K562 treated with DMSO at 1 percent for 4 hours (cell line): ENCODE results near the gene ABHD16B. TPM values are rescaled to one million over a fixed set of nuclear protein-coding genes. Genes with fewer than 3 reads are reported as not detected.

Experiments
- total RNA-seq: library from RNA; unstranded; fragments of 300-600 nt; gene quantifications from 2 replicates; pipeline ENCODE4 v1.2.3, GENCODE V29; 2022; ENCODE audit not compliant: insufficient read depth

ABHD16B gene
- 4.8 and 6.2 TPM in 2 replicates for total RNA-seq

DNA sequence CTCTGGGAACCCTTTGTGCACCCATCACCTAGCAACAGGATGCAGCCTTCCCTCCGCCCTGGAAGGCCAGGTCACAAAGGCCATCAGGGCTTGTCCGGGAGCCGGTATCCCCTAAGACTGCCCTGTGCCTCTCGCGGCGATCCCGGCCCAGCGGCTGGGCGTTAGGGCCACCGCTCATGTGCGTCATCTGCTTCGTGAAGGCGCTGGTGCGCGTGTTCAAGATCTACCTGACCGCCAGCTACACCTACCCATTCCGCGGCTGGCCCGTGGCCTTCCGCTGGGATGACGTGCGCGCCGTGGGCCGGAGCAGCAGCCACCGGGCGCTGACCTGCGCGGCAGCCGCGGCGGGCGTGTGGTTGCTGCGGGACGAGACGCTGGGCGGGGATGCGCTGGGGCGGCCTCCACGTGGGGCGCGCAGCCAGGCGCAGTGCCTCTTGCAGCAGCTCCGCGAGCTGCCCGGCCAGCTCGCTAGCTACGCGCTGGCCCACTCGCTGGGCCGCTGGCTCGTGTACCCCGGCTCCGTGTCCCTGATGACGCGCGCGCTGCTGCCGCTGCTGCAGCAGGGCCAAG lies at the start of gene ABHD16B:
TSS of gene ABHD16B (plus strand) at position 134 of the 570 bp plus-strand sequence. CDS start at position 177, 43 bp downstream.

DNA sequence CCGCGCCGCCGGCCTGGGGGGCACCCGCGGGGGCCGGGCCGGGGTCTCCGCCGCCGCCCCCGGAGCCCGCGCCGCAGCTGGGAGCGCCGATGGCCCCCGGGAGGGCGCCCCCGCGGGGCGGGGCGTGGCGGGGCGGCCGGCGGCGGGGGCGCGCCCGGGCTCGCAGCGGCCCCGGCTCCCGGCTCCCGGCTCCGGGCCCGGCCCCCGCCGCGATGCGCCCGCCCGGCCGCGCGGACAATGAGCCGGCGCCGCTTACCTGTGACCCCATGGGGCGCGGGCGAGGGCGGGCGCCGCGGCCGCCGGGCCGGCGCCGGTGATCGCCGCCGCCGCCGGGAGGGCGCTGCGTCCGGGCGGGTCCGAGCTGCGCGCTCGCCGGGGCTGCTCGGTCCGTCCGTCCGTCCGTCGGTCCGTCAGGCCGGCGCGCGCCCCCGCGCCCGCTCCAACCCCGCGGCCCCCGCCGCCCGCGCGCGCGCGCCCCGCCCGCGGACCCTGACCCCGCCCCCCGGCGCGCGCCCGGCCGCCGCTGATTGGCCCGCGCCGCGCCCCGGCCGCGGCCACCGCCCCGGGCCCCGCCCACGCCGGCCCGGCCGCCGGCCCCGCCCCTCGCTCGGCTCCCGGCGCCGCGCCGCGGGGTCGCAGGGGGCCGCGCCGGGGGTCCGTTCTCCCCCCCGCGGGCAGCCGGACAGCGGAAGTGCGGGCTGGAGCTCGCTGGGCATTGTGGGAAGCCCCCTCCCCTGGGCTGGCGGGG lies 30.3 kb upstream of the ABHD16B start, which contains the start of gene ZBTB46:
TSS of gene ZBTB46 (minus strand) at position 424 of the 748 bp plus-strand sequence. CDS start 40,507 bp downstream, outside the sequence.

DNA sequence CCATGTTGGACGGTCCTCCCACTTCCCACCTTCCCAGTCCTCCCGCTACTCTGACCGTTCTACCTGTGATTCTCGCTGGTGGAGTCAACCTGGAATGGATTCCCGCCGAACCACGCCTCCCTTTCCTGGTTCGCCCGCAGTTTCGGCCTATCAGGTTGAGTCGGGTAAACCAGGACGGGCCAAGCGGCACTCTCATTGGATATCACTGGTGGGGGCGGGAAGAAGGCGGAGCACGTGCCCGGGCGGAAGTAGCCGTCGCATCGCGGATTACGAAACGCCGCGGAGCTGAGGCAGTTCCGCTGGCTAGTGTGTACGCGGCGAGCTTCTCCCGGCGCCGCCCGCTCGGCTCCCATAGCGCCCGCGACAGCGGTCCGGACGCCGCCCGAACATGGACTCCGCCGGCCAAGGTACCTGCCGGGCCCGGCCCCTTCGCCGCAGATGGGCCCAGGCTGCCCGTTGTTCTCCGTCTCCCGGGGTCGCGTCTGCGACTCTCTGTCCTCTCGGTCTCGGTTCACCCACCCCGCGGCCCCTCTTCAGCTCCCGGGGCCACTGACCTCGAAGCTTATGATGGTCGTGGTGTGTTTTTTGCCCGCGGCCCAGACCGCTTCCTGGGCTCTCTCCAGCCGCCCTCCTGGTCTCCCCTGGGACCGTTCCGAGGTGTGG lies 3.8 kb downstream of the ABHD16B start, which contains the start of gene TPD52L2:
TSS of gene TPD52L2 (plus strand) at position 293 of the 663 bp plus-strand sequence. CDS start at position 389, 96 bp downstream.

DNA sequence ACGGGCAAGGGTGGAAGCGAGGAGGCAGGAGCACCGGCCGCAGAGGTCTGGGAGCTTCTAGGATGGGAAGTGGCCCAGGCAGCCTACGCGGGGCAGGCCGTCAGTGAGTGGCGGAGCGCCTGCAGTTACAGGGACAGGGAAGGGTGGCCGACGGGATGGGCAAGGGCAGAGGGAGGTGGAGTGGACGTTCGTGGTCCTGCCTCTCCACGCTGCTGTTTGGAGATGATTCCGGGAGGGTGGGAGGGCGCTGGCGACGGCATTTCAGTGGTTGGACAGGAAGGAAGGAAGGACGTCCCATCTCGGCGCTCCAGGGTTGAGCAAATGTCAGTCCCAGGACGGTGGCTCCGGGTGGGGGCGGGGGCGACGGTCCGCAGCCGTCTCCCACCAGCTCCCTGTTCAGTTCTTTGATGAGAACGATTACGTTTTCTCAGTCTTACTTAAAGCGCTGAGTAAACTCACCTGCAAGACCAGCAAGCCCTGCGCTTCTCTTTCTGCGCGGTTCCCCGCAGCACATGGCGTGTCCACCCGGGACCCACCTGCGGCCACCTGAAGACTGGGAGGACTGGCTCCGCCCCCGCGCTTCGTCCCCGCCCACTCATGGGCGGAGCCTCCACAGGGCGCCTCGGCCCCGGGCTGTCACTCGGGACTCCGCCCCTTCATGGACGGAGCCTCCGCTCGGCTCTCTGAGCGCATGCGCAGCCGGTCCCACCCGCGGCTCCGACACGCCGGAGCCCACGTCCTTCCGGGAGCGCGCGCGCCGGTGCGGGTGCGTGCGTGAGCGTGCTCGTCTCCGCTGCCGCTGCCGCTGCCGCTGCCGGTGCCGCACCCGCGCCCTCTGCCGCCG lies 33.3 kb downstream of the ABHD16B start, which contains the start of gene DNAJC5:
TSS of gene DNAJC5 (plus strand) at position 769 of the 844 bp plus-strand sequence. CDS start 33,220 bp downstream, outside the sequence.

Other genes starting within 250 kb of the ABHD16B start
- 9.0 and 9.1 TPM in 2 replicates for gene GMEB2, start 234.4 kb upstream of the ABHD16B start, total RNA-seq
- 12.4 and 14.0 TPM in 2 replicates for gene STMN3, start 208.1 kb upstream of the ABHD16B start, total RNA-seq
- gene RTEL1, start 203.2 kb upstream of the ABHD16B start, total RNA-seq: 8.6 TPM in 2 replicates
- gene TNFRSF6B, start 164.8 kb upstream of the ABHD16B start, total RNA-seq: 1.6 and 2.7 TPM in 2 replicates
- gene ARFRP1, start 153.5 kb upstream of the ABHD16B start, total RNA-seq: 25.5 and 28.4 TPM in 2 replicates
- gene ZGPAT, start 153.5 kb upstream of the ABHD16B start, total RNA-seq: 7.8 and 13.9 TPM in 2 replicates
- 13.3 and 13.4 TPM in 2 replicates for gene LIME1, start 124.8 kb upstream of the ABHD16B start, total RNA-seq
- gene SLC2A4RG, start 121.7 kb upstream of the ABHD16B start, total RNA-seq: 33.3 and 40.7 TPM in 2 replicates
- gene ZBTB46, start 30.2 kb upstream of the ABHD16B start, total RNA-seq: 2.2 and 2.8 TPM in 2 replicates
- 91.2 and 92.7 TPM in 2 replicates for gene TPD52L2, start 3.8 kb downstream of the ABHD16B start, total RNA-seq
- 29.7 and 35.4 TPM in 2 replicates for gene DNAJC5, start 33.6 kb downstream of the ABHD16B start, total RNA-seq
- 47.8 and 52.1 TPM in 2 replicates for gene UCKL1, start 94.9 kb downstream of the ABHD16B start, total RNA-seq
- 7.3 and 9.2 TPM in 2 replicates for gene ZNF512B, start 108.4 kb downstream of the ABHD16B start, total RNA-seq
- 8.7 and 10.5 TPM in 2 replicates for gene SAMD10, start 118.1 kb downstream of the ABHD16B start, total RNA-seq
- gene PRPF6, start 119.6 kb downstream of the ABHD16B start, total RNA-seq: 70.4 and 76.0 TPM in 2 replicates
- gene C20orf204, start 174.7 kb downstream of the ABHD16B start, total RNA-seq: 1.3 and 2.2 TPM in 2 replicates
- 8.1 and 8.9 TPM in 2 replicates for gene SOX18, start 188.1 kb downstream of the ABHD16B start, total RNA-seq
- 14.6 and 23.6 TPM in 2 replicates for gene TCEA2, start 201.7 kb downstream of the ABHD16B start, total RNA-seq
- 16.8 and 21.3 TPM in 2 replicates for gene RGS19, start 218.0 kb downstream of the ABHD16B start, total RNA-seq
- 1.3 and 1.7 TPM in 2 replicates for gene OPRL1, start 218.6 kb downstream of the ABHD16B start, total RNA-seq
- gene LKAAEAR1, start 222.9 kb downstream of the ABHD16B start, total RNA-seq: not detected in 2 replicates
- gene NPBWR2, start 246.1 kb downstream of the ABHD16B start, total RNA-seq: not detected in 2 replicates